ENCODE data around the gene UBTF. TPM values are rescaled to one million over a fixed set of nuclear protein-coding genes. Genes with fewer than 3 reads are reported as not detected.

Gene UBTF
- total and polyA plus RNA-seq, 11 donors = 33.1 to 61.2 (median 44.1) TPM

- TF ChIP-seq, protein P1, sequence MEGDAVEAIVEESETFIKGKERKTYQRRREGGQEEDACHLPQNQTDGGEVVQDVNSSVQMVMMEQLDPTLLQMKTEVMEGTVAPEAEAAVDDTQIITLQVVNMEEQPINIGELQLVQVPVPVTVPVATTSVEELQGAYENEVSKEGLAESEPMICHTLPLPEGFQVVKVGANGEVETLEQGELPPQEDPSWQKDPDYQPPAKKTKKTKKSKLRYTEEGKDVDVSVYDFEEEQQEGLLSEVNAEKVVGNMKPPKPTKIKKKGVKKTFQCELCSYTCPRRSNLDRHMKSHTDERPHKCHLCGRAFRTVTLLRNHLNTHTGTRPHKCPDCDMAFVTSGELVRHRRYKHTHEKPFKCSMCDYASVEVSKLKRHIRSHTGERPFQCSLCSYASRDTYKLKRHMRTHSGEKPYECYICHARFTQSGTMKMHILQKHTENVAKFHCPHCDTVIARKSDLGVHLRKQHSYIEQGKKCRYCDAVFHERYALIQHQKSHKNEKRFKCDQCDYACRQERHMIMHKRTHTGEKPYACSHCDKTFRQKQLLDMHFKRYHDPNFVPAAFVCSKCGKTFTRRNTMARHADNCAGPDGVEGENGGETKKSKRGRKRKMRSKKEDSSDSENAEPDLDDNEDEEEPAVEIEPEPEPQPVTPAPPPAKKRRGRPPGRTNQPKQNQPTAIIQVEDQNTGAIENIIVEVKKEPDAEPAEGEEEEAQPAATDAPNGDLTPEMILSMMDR (IDR thresholded peaks at IDR 0.05) = no peak
- no peak for TF ChIP-seq POLR2A (IDR thresholded peaks at IDR 0.05)
- no peaks in the 10 kb centered on the region for H3K4me1 ChIP-seq
- peak in 2 of 4 donors; percentile 8 to 30 for ATAC-seq
- WGBS, 4 donors = 91 to 100% (median 93%) methylated on average over 4 of the region's 4 CpGs
- no peak overlapping the region for H3K4me3 ChIP-seq
- peaks cover 0 to 61% (median 45%) of the 10 kb centered on the region in 9 donors for H3K36me3 ChIP-seq
- H3K27ac ChIP-seq = no peak overlapping the region
- no peaks in the 10 kb centered on the region for H3K27me3 ChIP-seq
- no peaks in the 10 kb centered on the region for H3K9me3 ChIP-seq
- intact Hi-C loops (cut with DNase I) = no loop called here
- no peak for DNase-seq
Measured at GRCh38 chr17:44177640-44178039, 41.8 kb downstream of the UBTF start.

- Histone ChIP-seq H3K4me1 (peaks cover 0 to 5% (median 0%) of the 10 kb centered on the region in 12 donors), H3K27ac (no peak overlapping the region), H3K36me3 (peaks cover 0 to 59% (median 41%) of the 10 kb centered on the region in 9 donors), H3K9me3 (no peaks in the 10 kb centered on the region), H3K4me3 (no peak overlapping the region), H3K27me3 (no peaks in the 10 kb centered on the region)
- TF ChIP-seq, protein P1 (IDR thresholded peaks at IDR 0.05) = no peak
- TF ChIP-seq POLR2A (IDR thresholded peaks at IDR 0.05) = no peak
- DNase-seq (peak in 1 of 5 donors; percentile 47), ATAC-seq (peak in 2 of 4 donors; percentile 21 to 44)
- WGBS, 4 donors = 89 to 94% (median 91%) methylated on average over 14 to 54 of the region's 54 CpGs
- intact Hi-C loops (cut with DNase I) = no loop called here
Measured at GRCh38 chr17:44176671-44177501, 42.6 kb downstream of the UBTF start.

GRCh38 chr17:44176257-44176656 is 43.2 kb downstream of the UBTF start:
- DNase-seq (no peak), ATAC-seq (peak in 1 of 4 donors; percentile 11)
- Histone ChIP-seq H3K36me3 (peaks cover 0 to 54% (median 36%) of the 10 kb centered on the region in 9 donors), H3K27ac (no peak overlapping the region), H3K4me3 (no peak overlapping the region), H3K9me3 (no peaks in the 10 kb centered on the region), H3K4me1 (peaks cover 0 to 11% (median 0%) of the 10 kb centered on the region in 12 donors), H3K27me3 (no peaks in the 10 kb centered on the region)
- TF ChIP-seq, protein P1 (IDR thresholded peaks at IDR 0.05) = no peak
- intact Hi-C loops (cut with DNase I) = no loop called here
- WGBS, 4 donors = 86 to 99% (median 93%) methylated on average over 1 of the region's 1 CpG

GRCh38 chr17:44174427-44174826 is 45.0 kb downstream of the UBTF start:
- intact Hi-C loops (cut with DNase I) = loop anchor here in 2 of 10 donors (5.0 kb wide), 1 partner anchor 232 kb away; the partner anchor contains the start of gene PPY (in 2 of the 2)

More at GRCh38 chr17:44174427-44174826, 45.0 kb downstream of the UBTF start:
- no peaks in the 10 kb centered on the region for H3K27me3 ChIP-seq
- ATAC-seq (no peak), DNase-seq (no peak)
- WGBS, 4 donors = 93 to 98% (median 97%) methylated on average over 2 of the region's 2 CpGs
- H3K4me1 ChIP-seq = peaks cover 0 to 22% (median 5%) of the 10 kb centered on the region in 12 donors
- no peaks in the 10 kb centered on the region for H3K9me3 ChIP-seq
- no peak for TF ChIP-seq POLR2A (IDR thresholded peaks at IDR 0.05)
- TF ChIP-seq, protein P1 (IDR thresholded peaks at IDR 0.05) = no peak
- no peak overlapping the region for H3K4me3 ChIP-seq
- peaks cover 0 to 54% (median 36%) of the 10 kb centered on the region in 9 donors for H3K36me3 ChIP-seq
- no peak overlapping the region for H3K27ac ChIP-seq
